ENCODE data around the gene TBL1XR1.

Gene TBL1XR1

DNA sequence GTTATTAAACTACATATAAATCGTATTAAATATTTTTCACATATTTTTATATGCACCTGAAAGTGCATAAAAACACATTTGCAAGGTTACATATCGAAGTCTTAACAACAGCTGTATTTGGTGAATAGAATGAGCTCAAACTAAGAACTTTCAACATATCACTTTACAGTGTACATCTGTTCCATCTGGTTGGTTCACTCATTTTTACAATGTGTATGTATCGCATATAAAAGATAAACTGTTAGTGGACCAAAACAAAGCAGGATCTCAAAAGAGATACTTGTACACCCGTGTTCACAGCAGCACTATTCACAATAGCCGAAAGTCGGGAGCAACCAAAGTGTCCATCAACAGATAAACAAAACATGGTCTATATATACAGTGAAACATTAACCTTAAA lies 55.8 kb downstream of the TBL1XR1 start:
- no peak for DNase-seq (ENCODE audit: low spot score)

DNA sequence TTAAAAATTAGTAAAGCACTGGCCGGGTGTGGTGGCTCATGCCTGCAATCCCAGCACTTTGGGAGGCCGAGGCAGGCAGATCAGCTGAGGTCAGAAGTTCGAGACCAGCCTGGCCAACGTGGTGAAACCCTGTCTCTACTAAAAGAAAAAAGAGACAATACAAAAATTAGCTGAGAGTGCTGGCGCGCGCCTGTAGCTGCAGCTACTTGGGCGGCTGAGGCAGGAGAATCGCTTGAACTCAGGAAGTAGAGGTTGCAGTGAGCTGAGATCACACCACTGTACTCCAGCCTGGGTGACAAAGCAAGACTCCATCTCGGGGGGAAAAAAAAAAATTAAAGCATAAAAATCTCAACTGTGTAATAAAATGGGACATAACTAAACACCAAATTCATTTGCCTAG lies 58.1 kb downstream of the TBL1XR1 start:
- DNase-seq (ENCODE audit: low spot score) = peak; percentile 44

DNA sequence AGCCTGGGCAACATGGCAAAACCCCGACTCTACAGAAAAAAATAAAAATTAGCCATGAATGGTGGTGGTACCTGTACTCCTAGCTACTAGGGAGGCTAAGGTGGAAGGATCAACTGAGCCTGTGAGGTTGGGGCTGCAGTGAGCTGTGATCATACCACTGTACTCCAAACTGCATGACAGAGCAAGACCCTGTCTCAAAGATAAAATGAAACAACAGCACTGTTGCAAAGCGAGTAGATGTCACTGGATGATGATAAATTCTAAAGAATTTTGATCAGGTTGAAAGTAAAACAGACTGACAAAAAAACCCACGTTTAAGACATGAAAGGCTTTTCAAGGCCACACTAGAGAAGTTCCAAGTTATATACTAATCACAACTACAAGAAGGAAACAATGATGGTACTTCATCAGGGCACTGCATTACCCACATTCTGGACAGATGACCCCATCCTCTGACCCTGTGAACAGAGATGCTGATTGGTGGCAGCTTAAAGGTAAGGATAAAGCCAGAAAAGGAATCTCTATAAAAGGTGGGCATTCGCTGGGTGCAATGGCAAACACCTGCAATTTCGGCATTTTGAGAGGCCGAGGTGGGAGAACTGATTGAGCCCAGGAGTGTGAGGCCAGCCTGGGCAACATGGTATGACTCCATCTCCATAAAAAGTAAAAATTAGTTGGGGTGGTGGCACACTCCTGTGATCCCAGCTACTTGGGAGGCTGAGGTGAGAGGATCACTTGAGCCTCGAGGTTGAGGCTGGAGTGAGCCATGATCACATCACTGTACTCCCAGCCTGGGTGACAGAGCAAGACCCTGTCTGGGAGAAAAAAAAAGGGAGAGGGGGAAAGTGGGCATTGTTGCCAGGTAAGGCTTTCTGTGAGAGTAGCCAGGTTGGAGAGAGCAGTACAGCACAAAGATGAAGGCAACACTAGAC lies 59.2 kb downstream of the TBL1XR1 start:
- no peak for DNase-seq (ENCODE audit: low spot score)

DNA sequence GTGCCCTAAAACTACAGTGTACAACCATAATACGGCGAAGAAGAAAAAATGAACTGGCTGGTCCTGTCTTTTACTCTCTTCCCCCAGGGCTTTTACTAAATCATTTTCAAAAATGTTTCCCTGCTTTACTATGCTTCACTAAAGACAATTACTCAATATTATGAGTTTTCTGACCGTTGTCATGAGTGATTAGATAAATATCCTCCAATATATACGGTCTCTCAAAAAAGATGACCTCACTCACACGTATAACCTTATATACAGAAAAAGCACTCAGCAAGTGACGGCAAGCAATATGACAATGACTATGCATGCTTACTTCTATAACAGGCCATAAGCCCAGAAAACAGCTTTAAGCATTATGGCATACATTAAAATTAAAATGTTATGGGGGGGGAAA lies 60.5 kb downstream of the TBL1XR1 start:
- DNase-seq (ENCODE audit: low spot score) = no peak

DNA sequence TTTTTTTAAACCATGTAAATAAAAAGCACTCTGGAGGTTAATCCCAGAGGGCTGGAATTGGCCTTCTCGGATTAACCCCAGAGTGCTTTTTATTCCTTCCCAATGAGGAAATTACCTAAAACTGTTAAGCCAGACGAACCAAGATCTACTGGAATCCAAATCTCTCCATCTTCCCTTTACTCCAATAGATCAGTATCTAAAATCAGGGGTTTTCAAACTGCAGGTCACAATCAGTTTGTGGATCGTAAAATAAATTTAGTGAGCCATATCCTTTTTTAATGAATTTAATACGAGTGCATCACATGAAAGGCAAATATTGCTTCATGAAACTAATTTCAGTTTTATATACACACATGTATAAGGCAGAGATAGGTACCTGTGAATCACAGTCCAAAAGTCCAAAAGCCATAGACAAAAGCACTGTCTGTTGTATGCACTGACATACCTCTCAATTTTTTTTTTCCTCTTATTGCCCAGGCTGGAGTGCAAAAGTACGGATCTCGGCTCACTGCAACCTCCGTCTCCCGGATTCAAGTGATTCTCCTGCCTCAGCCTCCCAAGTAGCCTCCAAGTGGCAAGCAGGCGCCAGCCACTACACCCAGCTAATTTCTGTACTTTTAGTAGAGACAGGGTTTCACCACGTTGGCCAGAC lies 61.3 kb downstream of the TBL1XR1 start:
- DNase-seq (ENCODE audit: low spot score) = no peak

DNA sequence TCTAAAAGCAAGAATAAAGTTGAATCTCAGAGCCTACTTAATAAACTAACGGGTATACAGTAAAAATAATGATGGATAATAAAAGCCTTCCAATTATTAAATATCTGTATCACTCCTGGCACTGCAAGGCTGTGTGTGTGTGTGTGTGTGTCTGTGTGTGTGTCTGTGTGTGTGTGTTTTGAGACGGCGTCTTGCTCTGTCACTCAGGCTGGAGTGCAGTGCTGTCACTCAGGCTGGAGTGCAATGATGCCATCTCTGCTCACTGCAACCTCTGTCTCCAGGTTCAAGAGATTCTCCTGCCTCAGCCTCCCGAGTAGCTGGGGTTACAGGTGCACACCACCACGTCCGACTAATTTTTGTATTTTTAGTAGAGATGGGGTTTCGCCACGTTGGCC lies 62.5 kb downstream of the TBL1XR1 start:
- DNase-seq (ENCODE audit: low spot score) = no peak

DNA sequence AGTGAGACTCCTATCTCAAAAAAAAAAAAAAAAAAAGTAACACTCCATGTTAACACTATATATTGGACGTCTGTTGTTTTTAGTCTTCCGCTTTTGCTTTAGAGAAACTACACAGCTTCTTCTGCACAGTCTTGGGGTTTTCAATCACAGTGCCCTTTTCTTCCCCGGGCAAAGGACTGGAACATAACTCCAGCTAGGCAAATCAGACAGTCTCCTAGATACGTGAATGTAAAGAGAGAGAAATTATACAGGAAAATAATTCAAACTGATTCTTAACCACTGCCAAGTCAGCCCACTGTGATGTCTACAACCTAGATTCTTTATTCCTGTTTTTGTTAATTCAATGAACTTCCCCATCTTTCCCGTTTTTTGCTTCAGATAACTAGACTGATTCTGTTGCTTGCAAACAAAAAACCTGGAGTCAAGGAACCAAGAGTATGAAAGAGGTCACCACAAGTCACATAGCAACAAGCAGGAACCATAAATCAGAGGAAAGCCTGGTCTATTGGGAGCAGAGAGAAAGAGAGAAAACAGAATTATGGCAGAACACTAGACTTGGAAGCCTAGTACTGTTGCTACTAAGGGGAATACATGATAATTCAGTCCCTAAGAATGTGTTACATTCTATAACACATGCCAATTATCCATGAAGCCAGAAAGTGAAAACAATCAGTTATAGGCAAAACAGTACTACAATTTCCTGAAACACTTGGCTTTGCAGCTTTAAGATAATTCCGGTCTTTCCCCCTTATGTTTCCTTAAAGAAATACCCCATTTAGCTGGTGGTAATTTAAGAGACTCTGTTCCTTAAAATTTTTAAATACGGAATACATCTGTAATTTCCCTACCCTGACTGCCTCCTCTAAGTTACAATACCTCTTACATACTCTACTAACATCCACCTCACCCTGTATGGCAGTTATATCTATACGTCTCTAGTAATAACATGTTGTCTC lies 63.1 kb downstream of the TBL1XR1 start:
- DNase-seq (ENCODE audit: low spot score) = no peak

DNA sequence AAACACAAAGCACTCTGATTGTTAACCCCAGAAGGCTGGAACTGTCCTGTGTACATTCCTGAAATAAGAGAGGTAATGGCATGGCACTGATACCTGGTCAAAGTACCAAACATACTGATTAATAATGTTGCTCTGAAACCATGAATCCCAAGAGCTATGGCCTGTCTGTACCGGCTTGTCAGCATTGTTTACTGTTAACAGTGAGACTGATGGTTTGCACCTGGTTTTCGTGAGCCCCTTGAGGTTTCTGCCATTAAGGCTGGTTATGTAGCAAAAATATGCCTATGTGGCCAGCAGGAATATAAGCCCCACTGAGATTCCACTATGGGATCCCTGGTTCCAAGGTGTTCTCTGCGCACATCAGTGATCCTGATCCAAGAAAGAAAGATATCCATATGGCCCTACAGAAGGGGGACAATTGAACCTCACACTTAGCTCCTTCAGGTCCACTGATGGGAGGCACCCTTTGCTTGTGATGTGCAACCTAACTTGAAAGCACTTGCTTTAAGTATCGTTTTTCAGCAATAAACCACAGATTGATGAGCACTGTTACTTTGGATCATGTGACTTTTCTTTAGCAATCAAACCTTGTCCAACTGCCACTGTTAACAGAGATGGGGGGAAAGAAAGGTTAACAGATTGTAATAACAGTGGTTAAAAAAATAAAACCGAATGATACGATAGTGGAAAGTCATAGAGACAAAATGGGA lies 65.2 kb downstream of the TBL1XR1 start:
- no peak for DNase-seq (ENCODE audit: low spot score)

DNA sequence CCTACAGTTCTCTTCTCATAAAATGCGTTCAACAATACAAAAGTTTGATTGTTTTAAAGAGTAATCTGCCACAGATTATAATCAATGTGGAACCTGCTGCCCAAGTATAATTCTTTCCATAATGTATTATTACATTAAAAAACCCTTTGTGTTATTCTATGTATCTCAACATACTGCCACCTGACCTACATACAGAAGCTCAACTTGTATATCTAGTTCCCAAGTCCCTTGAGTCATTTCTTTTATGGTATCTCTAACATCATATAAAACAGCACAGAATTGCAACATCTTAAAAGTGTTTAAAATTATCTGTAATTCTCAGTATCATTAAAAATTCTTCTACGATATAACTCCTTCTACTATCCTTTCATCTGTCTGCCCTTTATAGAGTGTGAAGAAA lies 70.3 kb downstream of the TBL1XR1 start:
- DNase-seq (ENCODE audit: low spot score) = no peak

DNA sequence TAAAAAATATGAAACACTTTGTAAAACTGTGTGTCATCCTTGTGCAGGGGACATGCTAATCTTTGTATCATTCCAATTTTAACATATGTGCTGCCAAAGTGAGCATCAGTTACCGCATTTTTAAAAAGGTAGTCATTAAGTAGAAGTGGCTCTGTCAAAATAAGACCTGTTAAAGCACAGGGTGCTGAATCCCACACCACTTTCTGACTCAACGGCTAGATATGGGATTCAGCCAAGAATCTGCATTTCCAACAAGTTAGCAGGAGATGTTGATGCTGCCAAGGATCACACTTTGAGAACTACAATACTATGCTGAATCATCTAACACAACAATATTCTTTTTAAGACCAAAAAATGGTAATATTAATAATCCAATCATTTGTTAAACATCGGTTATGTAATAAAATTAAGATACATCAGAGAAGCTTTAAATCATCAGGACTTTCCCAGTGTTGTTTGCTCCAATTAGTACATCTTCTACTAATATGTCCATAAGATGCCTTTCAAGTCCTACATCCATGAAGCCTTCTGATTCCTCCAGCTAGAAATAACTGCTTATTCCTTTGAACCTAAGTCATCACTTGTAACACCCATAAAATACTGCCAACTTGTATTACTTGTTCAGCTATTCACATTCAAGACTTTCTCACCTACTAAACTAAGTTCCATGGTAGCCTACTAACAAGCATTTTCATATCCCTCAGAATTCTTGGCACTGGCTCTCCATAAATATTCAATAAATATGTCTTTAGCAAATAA lies 71.1 kb downstream of the TBL1XR1 start:
- no peak for DNase-seq (ENCODE audit: low spot score)

DNA sequence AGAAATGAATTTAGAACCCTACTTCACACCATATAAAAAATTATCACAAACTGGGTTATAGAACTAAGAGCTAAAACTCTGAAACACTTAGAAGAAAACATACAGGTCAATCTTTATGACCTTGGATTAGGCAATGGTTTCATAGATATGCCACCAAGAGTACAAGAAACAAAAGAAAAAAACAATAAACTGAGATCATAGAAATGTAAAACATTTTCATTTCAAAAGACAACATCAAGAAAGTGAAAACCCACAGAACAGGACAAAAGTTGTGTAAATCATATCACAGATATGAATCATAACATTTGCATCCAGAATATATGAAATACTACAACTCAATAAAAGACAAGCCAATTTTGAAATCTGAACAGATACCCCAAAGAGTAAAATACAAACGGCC lies 72.4 kb downstream of the TBL1XR1 start:
- DNase-seq (ENCODE audit: low spot score) = no peak

DNA sequence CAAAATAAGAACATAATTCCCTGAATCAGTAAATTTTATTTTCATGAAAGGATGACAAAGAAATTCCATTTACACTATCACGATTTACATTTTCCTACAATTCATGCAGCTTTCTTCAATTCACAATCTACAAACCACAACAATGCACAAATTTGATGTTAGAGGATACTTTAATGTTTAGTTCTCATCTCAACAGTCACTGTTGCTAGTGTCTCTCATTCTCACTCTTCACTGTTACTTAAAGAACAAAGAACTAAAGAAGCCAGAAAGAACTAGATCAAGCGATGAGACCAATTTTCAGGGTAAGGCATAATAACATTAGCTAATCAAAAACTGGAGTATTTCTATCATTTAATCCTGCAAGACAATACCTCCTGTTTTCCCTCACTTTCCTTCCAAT lies 73.5 kb downstream of the TBL1XR1 start:
- no peak for DNase-seq (ENCODE audit: low spot score)

DNA sequence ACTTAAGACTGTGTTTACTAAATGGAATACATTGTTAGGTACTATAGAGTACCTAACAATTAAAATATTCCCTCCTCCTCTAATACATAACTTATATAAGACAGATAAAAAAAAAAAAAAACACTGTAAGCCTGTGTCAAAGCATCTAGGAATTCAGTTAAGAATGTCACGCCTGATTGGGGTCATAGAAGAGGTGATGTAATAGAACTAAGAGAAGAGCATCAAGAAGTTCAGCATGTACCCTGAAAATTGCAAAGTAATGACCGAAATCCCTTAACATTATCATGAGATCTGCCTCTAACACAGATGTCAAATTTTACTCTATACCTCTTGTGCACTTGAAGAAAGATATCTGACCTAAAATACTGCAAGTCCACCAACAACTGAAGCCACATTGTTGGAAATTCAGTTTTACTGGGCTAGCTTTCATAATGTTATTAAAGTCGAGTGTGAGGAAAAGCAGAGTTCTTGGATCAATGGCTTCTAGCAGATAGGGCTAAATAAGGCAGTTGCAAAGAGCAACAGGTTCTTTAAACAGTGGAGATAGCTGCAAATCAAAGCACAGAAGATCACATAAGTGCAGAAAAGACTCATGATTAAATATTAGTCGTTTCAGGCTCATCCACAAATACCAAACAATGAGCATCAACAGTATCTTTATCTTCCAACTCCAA lies 75.0 kb downstream of the TBL1XR1 start:
- no peak for DNase-seq (ENCODE audit: low spot score)

DNA sequence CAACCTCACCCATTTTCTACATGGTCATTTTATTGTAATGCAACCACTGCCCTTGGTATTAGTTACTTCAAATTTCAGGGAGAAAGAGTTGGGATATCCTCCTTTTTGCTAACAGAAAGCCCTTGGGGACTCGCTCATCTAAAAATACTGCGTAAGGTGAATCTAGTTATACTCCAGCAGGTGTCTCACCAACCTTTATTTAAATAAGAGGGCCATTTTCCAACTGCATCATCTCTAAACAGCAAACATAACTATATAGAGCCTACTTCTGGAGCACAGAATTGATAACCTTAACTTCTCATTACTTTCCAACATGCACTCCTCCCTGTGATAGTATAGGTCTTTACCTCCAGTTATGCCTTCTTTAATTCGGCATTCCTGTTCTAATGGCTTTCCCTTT lies 77.5 kb downstream of the TBL1XR1 start:
- no peak for DNase-seq (ENCODE audit: low spot score)

DNA sequence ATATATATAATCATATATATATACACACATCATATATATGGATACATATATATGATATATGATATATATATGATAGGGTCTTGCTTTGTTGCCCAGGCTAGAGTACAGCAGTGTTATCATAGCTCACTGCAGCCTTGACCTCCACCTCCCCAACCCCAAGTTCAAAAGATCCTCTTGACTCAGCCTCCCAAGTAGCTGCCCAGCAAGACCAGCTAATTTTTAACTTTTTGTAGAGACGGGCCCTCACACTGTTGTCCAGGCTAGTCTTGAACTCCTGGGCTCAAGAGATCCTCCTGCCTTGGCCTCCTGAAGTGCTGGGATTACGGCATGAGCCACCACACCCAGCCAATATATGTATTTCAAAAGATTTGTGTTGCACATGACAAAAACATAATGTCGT lies 83.0 kb downstream of the TBL1XR1 start:
- no peak for DNase-seq (ENCODE audit: low spot score)

DNA sequence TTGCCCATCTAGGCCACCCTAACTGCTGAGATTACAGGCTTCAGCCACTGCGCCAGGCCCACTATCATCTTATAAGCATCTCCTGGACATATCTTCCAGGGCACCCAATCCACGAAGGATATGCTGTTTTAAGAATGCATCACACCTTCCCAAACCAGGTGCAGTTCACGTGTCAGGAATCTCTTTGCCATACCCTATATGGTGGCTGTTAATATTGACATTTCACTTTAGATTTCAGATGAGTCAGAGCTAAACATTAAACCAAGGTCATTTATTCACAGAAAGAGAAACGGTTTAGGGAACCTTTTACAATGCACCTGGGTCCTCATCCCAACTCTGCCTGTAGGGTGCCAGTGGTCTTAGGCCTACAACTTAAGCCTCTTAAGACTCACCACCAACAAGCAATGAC lies 85.7 kb downstream of the TBL1XR1 start:
- no peak for DNase-seq (ENCODE audit: low spot score)

DNA sequence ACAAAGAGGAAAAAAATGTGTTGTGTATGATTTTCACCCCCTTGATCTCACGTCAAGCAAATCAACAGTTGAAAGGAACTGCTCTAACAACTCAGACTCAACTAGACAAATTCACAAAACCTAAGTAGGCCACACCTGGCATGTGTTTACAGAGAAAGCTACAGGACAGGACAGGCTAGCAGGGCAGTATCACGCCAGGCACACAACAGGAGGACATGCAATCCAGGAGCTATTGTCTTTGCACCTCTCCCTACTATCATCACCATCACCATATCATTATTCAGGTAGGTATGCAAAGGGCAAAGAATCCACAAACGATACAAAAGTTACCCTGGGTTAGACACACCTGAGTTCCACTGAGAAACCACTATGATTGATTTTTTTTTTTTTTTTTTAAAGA lies 86.4 kb downstream of the TBL1XR1 start:
- DNase-seq (ENCODE audit: low spot score) = no peak

DNA sequence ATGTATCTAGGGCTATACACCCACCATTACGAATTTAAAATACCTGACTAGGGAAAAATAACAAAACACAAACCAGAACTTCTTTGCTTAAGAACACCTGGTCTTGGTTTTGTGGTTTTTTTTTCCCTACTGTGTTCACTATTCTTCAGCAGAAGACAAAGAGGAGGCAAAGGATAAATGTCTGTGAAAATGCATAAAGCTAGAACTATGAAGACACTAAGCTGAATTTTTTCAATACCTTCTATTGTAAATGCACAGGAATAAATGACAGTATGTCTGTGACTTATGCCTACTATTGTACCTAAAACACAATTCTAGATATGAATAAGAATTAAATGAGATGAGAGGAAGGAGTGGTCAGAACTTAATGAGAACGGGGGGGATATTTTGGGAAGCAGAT lies 86.9 kb downstream of the TBL1XR1 start:
- no peak for DNase-seq (ENCODE audit: low spot score)

DNA sequence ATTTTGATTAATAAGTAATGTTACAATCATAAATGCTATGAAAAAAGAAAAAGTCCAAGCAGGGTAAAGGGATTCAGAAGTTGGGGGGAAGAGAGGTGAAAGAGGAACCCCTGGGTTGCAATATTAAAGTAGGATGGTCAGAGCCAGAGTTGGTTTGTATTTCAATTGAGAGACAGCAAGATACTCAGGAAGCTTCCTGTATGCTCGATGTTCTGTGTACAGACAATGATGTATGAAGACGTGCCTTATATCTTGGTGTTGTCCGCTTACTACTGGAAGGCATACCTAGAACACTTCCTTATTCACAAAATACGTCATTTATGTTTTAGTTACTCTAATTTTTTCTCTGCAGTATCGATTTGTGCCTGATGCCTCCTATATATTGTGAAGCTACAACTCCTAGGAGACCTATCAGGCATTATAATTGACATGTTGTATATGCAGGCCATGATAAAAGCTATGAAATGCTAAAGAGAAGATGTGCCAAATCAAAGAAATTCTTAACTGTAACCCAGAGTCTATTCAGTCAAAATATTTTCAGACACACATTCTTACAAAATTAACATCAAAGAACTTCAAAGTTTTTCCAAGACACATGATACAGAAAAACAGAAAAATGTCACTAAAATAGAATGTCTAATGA lies 87.5 kb downstream of the TBL1XR1 start:
- no peak for DNase-seq (ENCODE audit: low spot score)

DNA sequence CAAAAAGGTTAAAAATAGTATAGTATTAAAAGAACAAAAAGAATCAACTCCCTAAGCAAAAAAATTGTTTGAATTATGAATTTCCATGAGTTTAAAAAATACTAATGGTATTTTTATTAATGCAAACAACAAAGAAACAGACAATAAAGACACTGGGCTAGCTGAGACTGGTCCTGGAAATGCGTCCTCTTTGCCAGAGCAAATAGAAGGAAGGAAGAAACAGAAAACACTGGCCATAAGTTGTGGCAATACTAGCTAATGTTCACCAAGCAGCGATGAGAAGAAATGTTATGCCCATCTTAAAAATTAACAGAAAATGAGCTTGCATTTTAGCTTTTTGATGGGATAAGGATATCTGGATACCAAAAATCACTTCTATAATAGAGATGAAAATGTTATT lies 88.6 kb downstream of the TBL1XR1 start:
- no peak for DNase-seq (ENCODE audit: low spot score)

Data from activated CD4-positive, alpha-beta T cell treated with anti-CD3 and anti-CD28 coated beads, Interleukin-2, Interleukin-4, amounts not matched to agents 100 ng/mL and 50 ng/mL, durations not matched to agents 16 hours and 8 hours (primary cell).